ENCODE data around the gene LSG1.

DNA sequence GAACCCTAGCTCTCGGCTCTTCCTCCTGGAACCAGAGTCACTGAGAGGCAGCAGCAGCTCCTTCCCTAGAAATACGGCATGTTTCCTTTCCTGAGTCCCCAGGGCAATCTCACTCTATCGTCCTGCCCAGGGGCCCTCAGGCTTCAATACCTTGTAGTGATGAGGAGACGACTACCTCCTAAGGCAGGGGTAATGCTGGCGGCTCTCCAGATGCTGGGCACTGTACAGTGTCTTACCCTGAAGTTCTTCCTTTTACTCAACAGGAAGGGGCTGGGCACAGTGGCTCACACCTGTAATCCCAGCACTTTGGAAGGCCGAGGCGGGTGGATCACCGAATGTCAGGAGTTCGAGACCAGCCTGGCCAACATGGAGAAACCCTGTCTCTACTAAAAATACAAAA, 52.2 kb downstream of the LSG1 start:
- TF ChIP-seq, protein P1, sequence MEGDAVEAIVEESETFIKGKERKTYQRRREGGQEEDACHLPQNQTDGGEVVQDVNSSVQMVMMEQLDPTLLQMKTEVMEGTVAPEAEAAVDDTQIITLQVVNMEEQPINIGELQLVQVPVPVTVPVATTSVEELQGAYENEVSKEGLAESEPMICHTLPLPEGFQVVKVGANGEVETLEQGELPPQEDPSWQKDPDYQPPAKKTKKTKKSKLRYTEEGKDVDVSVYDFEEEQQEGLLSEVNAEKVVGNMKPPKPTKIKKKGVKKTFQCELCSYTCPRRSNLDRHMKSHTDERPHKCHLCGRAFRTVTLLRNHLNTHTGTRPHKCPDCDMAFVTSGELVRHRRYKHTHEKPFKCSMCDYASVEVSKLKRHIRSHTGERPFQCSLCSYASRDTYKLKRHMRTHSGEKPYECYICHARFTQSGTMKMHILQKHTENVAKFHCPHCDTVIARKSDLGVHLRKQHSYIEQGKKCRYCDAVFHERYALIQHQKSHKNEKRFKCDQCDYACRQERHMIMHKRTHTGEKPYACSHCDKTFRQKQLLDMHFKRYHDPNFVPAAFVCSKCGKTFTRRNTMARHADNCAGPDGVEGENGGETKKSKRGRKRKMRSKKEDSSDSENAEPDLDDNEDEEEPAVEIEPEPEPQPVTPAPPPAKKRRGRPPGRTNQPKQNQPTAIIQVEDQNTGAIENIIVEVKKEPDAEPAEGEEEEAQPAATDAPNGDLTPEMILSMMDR (conservative IDR thresholded peaks at IDR 0.05; ENCODE audit: low read length) = no peak
- no peak for TF ChIP-seq EZH2phosphoT487 (IDR thresholded peaks at IDR 0.05; ENCODE audit: borderline replicate concordance)

Measured in Loucy (cell line).